ENCODE data around the gene ATAD3C.

GRCh38 chr1:1419813-1420653, 29.5 kb upstream of the ATAD3C start:
- TF ChIP-seq CTCF (IDR thresholded peaks at IDR 0.05), result peak in 2 of 6 experiments; percentile 26 to 48
- no peak for TF ChIP-seq EP300 (IDR thresholded peaks at IDR 0.05)
- TF ChIP-seq POLR2A (IDR thresholded peaks at IDR 0.05), result peak in 1 of 4 donors; percentile 8

Measured in upper lobe of left lung (tissue), 4 donors.